Measurements from ENCODE around the gene HEPHL1. TPM values are rescaled to one million over a fixed set of nuclear protein-coding genes. Genes with fewer than 3 reads are reported as not detected.

Gene HEPHL1
- total RNA-seq, 4 donors from 2014 or later: 0.32 to 15.2 (median 2.2) TPM

DNA sequence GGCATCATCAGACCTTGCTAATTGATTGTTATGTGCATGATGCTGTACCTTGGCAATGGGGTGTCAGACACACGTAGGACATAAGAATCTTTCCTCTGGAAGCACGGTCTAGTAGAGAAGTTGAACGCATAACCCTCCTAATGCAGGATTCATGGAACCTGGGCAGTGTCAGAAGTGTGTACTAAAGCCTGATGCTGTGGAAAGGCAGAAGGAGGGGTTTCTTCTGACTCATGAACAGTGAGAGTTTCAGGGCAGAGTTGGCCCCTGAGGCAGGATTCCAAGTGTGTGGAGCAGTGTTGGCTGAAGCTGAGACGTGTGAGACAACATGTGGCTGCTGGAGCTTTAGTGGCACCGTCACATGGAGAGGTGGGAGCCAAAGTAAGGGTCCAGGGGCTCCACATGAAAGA lies 111.0 kb downstream of the HEPHL1 start:
- no peak for DNase-seq (ENCODE audit: low spot score in 2 of 2)
- no peaks in the 10 kb centered on the region for H3K9me3 ChIP-seq
- no peaks in the 10 kb centered on the region for H3K36me3 ChIP-seq
- no peak for TF ChIP-seq EP300 (IDR thresholded peaks at IDR 0.05)
- peak overlapping the region; percentile 89 for H3K27ac ChIP-seq
- H3K27me3 ChIP-seq: no peaks in the 10 kb centered on the region
- peaks cover 80% of the 10 kb centered on the region for H3K4me1 ChIP-seq
- 50% methylated on average over 5 of the region's 5 CpGs for WGBS
- H3K4me3 ChIP-seq: no peak overlapping the region

DNA sequence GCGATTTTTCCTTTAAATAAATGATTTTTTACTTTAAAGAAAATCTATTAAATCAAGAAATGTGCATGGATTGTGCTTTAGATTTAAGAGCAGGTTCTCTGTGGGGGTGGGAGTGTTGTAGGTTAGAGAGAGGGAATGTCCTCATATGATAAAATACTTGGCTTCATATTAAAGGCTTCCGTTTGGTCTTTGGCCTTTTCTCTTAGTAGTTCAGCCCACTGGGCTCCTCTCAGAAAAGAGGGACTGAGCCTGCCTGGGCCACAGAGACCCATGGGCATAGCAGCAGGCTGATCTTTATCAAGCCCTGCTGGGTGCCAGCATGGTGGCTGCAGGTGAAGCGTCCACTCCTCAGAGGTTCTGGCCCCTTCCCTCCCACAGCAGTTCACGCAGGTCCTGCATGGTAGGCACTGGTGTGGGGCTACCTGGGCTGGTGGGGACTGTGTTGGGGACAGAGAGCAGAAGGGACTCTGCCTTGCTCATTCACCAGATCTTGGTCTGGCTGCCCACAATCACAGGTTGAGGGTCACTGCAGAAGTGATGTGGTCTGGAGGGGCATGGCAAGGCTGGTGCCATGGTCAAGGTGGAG lies 111.8 kb downstream of the HEPHL1 start:
- Histone ChIP-seq H3K27ac (no peak overlapping the region), H3K27me3 (no peaks in the 10 kb centered on the region)
- 92% methylated on average over 4 of the region's 4 CpGs for WGBS

DNA sequence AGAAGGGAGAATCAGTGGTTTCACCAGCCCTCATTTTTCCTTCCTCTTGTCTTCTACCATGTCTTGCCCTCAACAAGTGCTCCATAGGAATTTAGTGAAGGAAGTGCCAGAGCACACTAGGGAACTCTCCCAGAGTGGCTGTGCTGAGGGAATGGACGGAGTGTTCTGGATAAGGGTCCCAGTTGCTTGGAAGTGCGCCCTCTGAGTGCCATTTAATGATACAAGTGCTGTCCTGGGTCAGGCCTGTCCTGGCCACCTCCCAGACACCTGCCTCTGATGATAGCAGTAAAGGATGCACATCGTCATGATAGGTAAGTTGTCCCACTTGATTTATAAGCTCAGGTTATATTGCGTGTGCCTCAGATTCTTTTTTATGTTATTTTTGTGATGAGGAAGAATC lies 112.6 kb downstream of the HEPHL1 start:
- no peaks in the 10 kb centered on the region for H3K36me3 ChIP-seq
- H3K4me1 ChIP-seq: peaks cover 72% of the 10 kb centered on the region
- no peak overlapping the region for H3K4me3 ChIP-seq
- H3K27me3 ChIP-seq: no peaks in the 10 kb centered on the region
- no peaks in the 10 kb centered on the region for H3K9me3 ChIP-seq
- H3K27ac ChIP-seq: no peak overlapping the region
- 82% methylated on average over 4 of the region's 4 CpGs for WGBS
- no peak for DNase-seq (ENCODE audit: low spot score in 2 of 2)
- TF ChIP-seq, protein P1, sequence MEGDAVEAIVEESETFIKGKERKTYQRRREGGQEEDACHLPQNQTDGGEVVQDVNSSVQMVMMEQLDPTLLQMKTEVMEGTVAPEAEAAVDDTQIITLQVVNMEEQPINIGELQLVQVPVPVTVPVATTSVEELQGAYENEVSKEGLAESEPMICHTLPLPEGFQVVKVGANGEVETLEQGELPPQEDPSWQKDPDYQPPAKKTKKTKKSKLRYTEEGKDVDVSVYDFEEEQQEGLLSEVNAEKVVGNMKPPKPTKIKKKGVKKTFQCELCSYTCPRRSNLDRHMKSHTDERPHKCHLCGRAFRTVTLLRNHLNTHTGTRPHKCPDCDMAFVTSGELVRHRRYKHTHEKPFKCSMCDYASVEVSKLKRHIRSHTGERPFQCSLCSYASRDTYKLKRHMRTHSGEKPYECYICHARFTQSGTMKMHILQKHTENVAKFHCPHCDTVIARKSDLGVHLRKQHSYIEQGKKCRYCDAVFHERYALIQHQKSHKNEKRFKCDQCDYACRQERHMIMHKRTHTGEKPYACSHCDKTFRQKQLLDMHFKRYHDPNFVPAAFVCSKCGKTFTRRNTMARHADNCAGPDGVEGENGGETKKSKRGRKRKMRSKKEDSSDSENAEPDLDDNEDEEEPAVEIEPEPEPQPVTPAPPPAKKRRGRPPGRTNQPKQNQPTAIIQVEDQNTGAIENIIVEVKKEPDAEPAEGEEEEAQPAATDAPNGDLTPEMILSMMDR (IDR thresholded peaks at IDR 0.05): no peak
- TF ChIP-seq EP300 (IDR thresholded peaks at IDR 0.05) (no peak), POLR2AphosphoS5 (IDR thresholded peaks at IDR 0.05) (no peak), POLR2A (IDR thresholded peaks at IDR 0.05) (no peak)

More for the DNA sequence above, 111.8 kb downstream of the HEPHL1 start:
- Histone ChIP-seq H3K36me3 (no peaks in the 10 kb centered on the region), H3K9me3 (no peaks in the 10 kb centered on the region), H3K4me3 (no peak overlapping the region), H3K4me1 (peaks cover 77% of the 10 kb centered on the region)
- TF ChIP-seq POLR2AphosphoS5 (IDR thresholded peaks at IDR 0.05) (no peak), EP300 (IDR thresholded peaks at IDR 0.05) (no peak), POLR2A (IDR thresholded peaks at IDR 0.05) (no peak)
- TF ChIP-seq, protein P1 (IDR thresholded peaks at IDR 0.05): no peak
- no peak for DNase-seq (ENCODE audit: low spot score in 2 of 2)

DNA sequence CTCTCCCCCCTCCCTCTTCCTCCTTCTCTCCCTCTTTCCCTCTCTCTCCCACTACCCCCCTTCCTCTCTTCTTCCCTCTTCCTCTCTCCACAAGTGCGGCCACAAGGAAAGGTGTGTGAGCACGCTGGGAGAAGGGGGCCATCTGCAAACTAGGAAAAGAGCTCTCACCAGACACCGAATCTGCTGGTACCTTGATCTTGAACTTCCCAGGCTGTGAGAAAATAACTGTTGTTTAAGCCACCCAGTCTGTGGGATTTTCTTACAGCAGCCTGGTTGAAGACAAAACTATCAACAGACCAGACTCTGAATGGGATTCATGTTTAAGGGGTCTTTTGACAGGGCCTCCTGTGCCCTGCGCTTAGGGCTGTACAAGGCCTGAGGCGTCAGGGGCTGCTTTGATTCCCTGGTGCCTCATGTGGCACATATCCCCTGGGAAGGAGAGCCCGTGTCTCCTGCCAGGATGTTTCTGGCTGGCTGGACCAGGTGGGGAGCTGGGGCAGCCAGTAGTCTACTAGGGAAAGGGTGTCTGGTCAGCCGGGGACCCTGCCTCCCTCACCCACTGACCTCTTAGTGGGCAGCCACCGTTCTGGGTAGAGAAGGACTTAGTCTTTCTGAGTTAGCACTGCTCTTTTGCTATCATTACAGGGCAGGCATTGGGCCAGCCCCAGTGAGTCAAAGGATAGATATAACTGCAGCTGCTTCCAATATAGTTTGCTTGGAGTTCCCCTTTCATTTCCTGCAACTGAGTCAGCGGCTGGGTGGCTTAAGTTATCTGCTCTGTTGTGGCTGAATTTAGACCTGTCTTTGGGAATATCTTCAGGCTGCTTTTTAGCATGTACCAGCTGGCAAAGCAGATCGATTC lies 113.7 kb downstream of the HEPHL1 start:
- Histone ChIP-seq H3K4me1 (peaks cover 67% of the 10 kb centered on the region), H3K36me3 (no peaks in the 10 kb centered on the region), H3K9me3 (no peaks in the 10 kb centered on the region), H3K4me3 (no peak overlapping the region), H3K27ac (peak overlapping the region; percentile 59), H3K27me3 (no peaks in the 10 kb centered on the region)
- DNase-seq (ENCODE audit: low spot score in 2 of 2): no peak
- no peak for TF ChIP-seq POLR2AphosphoS5 (IDR thresholded peaks at IDR 0.05)
- TF ChIP-seq, protein P1 (IDR thresholded peaks at IDR 0.05): no peak
- WGBS: 38% methylated on average over 8 of the region's 10 CpGs

DNA sequence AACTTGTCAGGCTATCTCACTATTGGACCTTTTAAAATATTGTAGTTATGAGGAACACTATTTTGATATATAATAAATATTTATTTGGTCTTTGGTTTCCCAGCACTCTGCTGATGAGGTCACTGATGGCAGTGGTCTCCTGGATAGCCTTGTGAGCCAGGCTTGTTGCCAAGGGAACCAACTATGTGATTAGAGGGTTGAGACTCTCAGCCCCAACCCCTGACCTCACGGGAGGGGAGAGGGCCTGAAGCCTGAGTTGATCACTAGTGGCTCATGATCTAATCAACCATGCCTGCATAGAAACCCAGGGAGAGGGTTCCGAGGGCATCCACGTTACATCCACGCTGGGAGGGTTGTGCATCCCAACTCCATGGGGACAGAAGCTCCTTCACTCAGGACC lies 118.3 kb downstream of the HEPHL1 start:
- Histone ChIP-seq H3K9me3 (no peaks in the 10 kb centered on the region), H3K4me1 (peaks cover 34% of the 10 kb centered on the region), H3K4me3 (no peak overlapping the region), H3K36me3 (no peaks in the 10 kb centered on the region), H3K27ac (no peak overlapping the region), H3K27me3 (no peaks in the 10 kb centered on the region)
- no peak for TF ChIP-seq POLR2AphosphoS5 (IDR thresholded peaks at IDR 0.05)
- no peak for TF ChIP-seq EP300 (IDR thresholded peaks at IDR 0.05)
- TF ChIP-seq POLR2A (IDR thresholded peaks at IDR 0.05): no peak
- TF ChIP-seq, protein P1 (IDR thresholded peaks at IDR 0.05): no peak
- no peak for DNase-seq (ENCODE audit: low spot score in 2 of 2)
- WGBS: 96% methylated on average over 3 of the region's 4 CpGs

Measured in suprapubic skin (tissue), 4 donors.